A549 (cell line): Measurements from ENCODE around the gene MAP7D2. TPM values are rescaled to one million over a fixed set of nuclear protein-coding genes. Genes with fewer than 3 reads are reported as not detected.

Experiments
- ATAC-seq, 2 experiments: fragments of 200-7000 bp in 1 of 2; fragments of >200 bp in 1 of 2; cut with Nextera tagmentation in 1 of 2; cut with Tn5 transposase in 1 of 2; 3 replicates each; pipeline versions ENCODE4 v1.8.0 to v1.9.1; 2018 to 2020; ENCODE audit warnings: mild to moderate bottlenecking in 1 of 2, moderate library complexity in 1 of 2
- CTCF ChIA-PET: fragments of 300-600 bp; sonication (Branson Sonifier 250); formaldehyde crosslinking; extraction: SDS; loops from one replicate; lab custom pipeline; 2021; ENCODE audit warnings: antibody characterized with exemption, inconsistent platforms; lab: Yijun Ruan, JAX
- POLR2A ChIA-PET: fragments of 350-600 bp; formaldehyde crosslinking; extraction: SDS; loops from one replicate; lab custom pipeline; 2021; ENCODE audit warnings: antibody characterized with exemption, inconsistent platforms; lab: Yijun Ruan, JAX
- DNase-seq, 2 experiments: peaks; one replicate each; pipeline versions ENCODE4 v3.0.0 to v3.0.0-alpha.2; 2011 to 2016; ENCODE audit warnings: low read depth in 1 of 2, low spot score in 1 of 2
- FAIRE-seq: peaks from 2 replicates; lab custom pipeline; 2011; peaks lifted over from hg19 to GRCh38; lab: Jason Lieb, UNC
- H3K27ac ChIP-seq, 2 experiments: fragments of >200 bp; sonication (Bioruptor Twin); formaldehyde crosslinking; 3 replicates each; pipeline ENCODE4 v1.5.1; 2016 to 2017
- H3K4me1 ChIP-seq: fragments of >200 bp; sonication (Bioruptor Twin); formaldehyde crosslinking; 3 replicates; pipeline ENCODE4 v1.6.1; 2016
- H3K4me2 ChIP-seq: fragments of >200 bp; sonication (Bioruptor Twin); formaldehyde crosslinking; 3 replicates; pipeline ENCODE4 v1.6.1; 2016
- H3K4me3 ChIP-seq: fragments of >200 bp; sonication (Bioruptor Twin); formaldehyde crosslinking; 3 replicates; pipeline ENCODE4 v1.5.1; 2016
- H3K9me3 ChIP-seq: fragments of >200 bp; sonication (Bioruptor Twin); formaldehyde crosslinking; 3 replicates; pipeline ENCODE4 v1.6.1; 2016
- CBX2 ChIP-seq: fragments of 200-600 bp; sonication (generic); IDR thresholded peaks from 2 replicates; pipeline ENCODE4 v1.6.1; 2016; ENCODE audit warnings: low read depth, mild to moderate bottlenecking, borderline replicate concordance
- CBX8 ChIP-seq: fragments of 200-600 bp; sonication (generic); IDR thresholded peaks from 2 replicates; pipeline ENCODE4 v1.6.1; 2016
- CEBPB ChIP-seq, 2 experiments: fragments of >200 bp in 1 of 2; sonication (Bioruptor Twin) in 1 of 2; formaldehyde crosslinking in 1 of 2; IDR thresholded peaks; 2 replicates each; pipeline ENCODE4 v1.6.1; 2012 to 2016
- CHD4 ChIP-seq: fragments of 200-600 bp; sonication (generic); IDR thresholded peaks from 2 replicates; pipeline ENCODE4 v1.6.1; 2016; ENCODE audit warnings: antibody characterized with exemption, mild to moderate bottlenecking, borderline replicate concordance
- EHF ChIP-seq: fragments of 250-450 bp; sonication (Bioruptor Pico); IDR thresholded peaks from 2 replicates; pipeline ENCODE4 v1.5.0; 2020; ENCODE audit warnings: mild to moderate bottlenecking
- EP300 ChIP-seq, 2 experiments: fragments of >200 bp; sonication (Bioruptor Twin); formaldehyde crosslinking; IDR thresholded peaks; 2 replicates in 1 of 2; 3 replicates in 1 of 2; pipeline ENCODE4 v1.6.1; 2016 to 2017
- ESRRA ChIP-seq: fragments of 150-350 bp; IDR thresholded peaks from 2 replicates; pipeline ENCODE4 v1.6.1; 2014; ENCODE audit warnings: mild to moderate bottlenecking, low read length, borderline replicate concordance
- FOXS1 ChIP-seq: fragments of 250-450 bp; sonication (Bioruptor Pico); IDR thresholded peaks from 2 replicates; pipeline ENCODE4 v1.5.0; 2020; ENCODE audit warnings: mild to moderate bottlenecking, moderate library complexity
- GATA3 ChIP-seq: IDR thresholded peaks from 2 replicates; pipeline ENCODE4 v1.6.1; 2012; ENCODE audit warnings: borderline replicate concordance
- HOXA7 ChIP-seq: fragments of 250-450 bp; sonication (Bioruptor Pico); IDR thresholded peaks from 2 replicates; pipeline ENCODE4 v1.5.0; 2020; ENCODE audit warnings: mild to moderate bottlenecking, moderate library complexity
- HOXB5 ChIP-seq: fragments of 250-450 bp; sonication (Bioruptor Pico); IDR thresholded peaks from 2 replicates; pipeline ENCODE4 v1.5.0; 2020; ENCODE audit warnings: mild to moderate bottlenecking, moderate library complexity
- KDM1A ChIP-seq: fragments of 200-600 bp; sonication (generic); IDR thresholded peaks from 2 replicates; pipeline ENCODE4 v1.6.1; 2016; ENCODE audit warnings: low read depth, mild to moderate bottlenecking
- MAFK ChIP-seq: fragments of 450-650 bp; IDR thresholded peaks from 2 replicates; pipeline ENCODE4 v1.6.1; 2014; ENCODE audit not compliant: partially characterized antibody
- MAZ ChIP-seq: fragments of 150-350 bp; IDR thresholded peaks from 2 replicates; pipeline ENCODE4 v1.6.1; 2014; ENCODE audit warnings: antibody characterized with exemption, low read depth, low read length, borderline replicate concordance
- MYC ChIP-seq: IDR thresholded peaks from 2 replicates; pipeline ENCODE4 v1.6.1; 2012; ENCODE audit warnings: mild to moderate bottlenecking, inconsistent platforms, low read length, improper control_type of control experiment, borderline replicate concordance
- POLR2A ChIP-seq: IDR thresholded peaks from 2 replicates; pipeline ENCODE4 v1.6.1; 2012; ENCODE audit warnings: mild to moderate bottlenecking, low read length
- RAD21 ChIP-seq, 2 experiments: fragments of >200 bp in 1 of 2; sonication (Bioruptor Twin) in 1 of 2; formaldehyde crosslinking in 1 of 2; IDR thresholded peaks in 1 of 2; conservative IDR thresholded peaks in 1 of 2; 2 replicates in 1 of 2; 3 replicates in 1 of 2; pipeline ENCODE4 v1.6.1; 2012 to 2018; ENCODE audit warnings: inconsistent platforms in 1 of 2
- SMC3 ChIP-seq: fragments of >200 bp; sonication (Bioruptor Twin); formaldehyde crosslinking; IDR thresholded peaks from 3 replicates; pipeline ENCODE4 v1.6.1; 2018; ENCODE audit warnings: inconsistent platforms
- TFCP2L1 ChIP-seq: fragments of 250-450 bp; sonication (Bioruptor Pico); IDR thresholded peaks from 2 replicates; pipeline ENCODE4 v1.5.0; 2021; ENCODE audit warnings: mild to moderate bottlenecking
- ZNF302 ChIP-seq: fragments of 250-450 bp; sonication (Bioruptor Pico); IDR thresholded peaks from 2 replicates; pipeline ENCODE4 v1.9.0; 2021; ENCODE audit warnings: inconsistent platforms, mild to moderate bottlenecking, moderate library complexity
- WGBS: methylation state at CpG from one replicate; pipeline ENCODE4 v1.1.6; 2017; ENCODE audit errors: missing lambda C conversion rate; 5-methylcytosine and 5-hydroxymethylcytosine counted together
- polyA plus RNA-seq, 4 experiments: library from polyadenylated mRNA; depleted of rRNA in 3 of 4; stranded (reverse); fragments of >200 nt; fragmentation: RNase III in 1 of 4; extraction: RNeasy Plus Mini Kit Qiagen cat#74134 plus additional on column Dnase treatment in 1 of 4; gene quantifications; 2 replicates in 3 of 4; 3 replicates in 1 of 4; pipeline ENCODE4 v1.2.3, GENCODE V29; 2011 to 2017
- TF ChIP-seq, protein P1 (sequence below): fragments of >200 bp; sonication (Bioruptor Twin); formaldehyde crosslinking; IDR thresholded peaks from 3 replicates; pipeline ENCODE4 v1.5.1; 2016

Gene MAP7D2
- polyA plus RNA-seq, 2 of the 4 experiments (the other 2 are of a cell fraction): 9.4 to 11.6 TPM

GRCh38 chrX:20139966-20140365 lies 23.3 kb upstream of the MAP7D2 start:
- Histone ChIP-seq H3K4me3 (peak overlapping the region; percentile 99), H3K4me1 (peaks cover 40% of the 10 kb centered on the region), H3K27ac (no peak overlapping the region), H3K4me2 (peak overlapping the region; percentile 82), H3K9me3 (no peaks in the 10 kb centered on the region)
- no peak for FAIRE-seq
- TF ChIP-seq FOXS1 (CRISPR knock-in tag): no peak
- TF ChIP-seq SMC3: no peak
- no peak for TF ChIP-seq KDM1A
- no peak for TF ChIP-seq ESRRA
- TF ChIP-seq HOXA7 (CRISPR knock-in tag): no peak
- no peak for TF ChIP-seq CBX2
- no peak for TF ChIP-seq MAFK
- TF ChIP-seq ZNF302 (CRISPR knock-in tag): no peak
- no peak for TF ChIP-seq EHF (CRISPR knock-in tag)
- no peak for TF ChIP-seq EP300 (IDR thresholded peaks at IDR 0.05)
- no peak for TF ChIP-seq CHD4
- ChIA-PET POLR2A (no interaction called here), CTCF (interaction anchor here (2.0 kb wide), 1 partner anchor 235 kb away, joined by 5 read pairs; no protein-coding TSS in a partner anchor)
- ATAC-seq: no peak
- WGBS: 22% methylated on average over 2 of the region's 2 CpGs
- DNase-seq: no peak

DNA sequence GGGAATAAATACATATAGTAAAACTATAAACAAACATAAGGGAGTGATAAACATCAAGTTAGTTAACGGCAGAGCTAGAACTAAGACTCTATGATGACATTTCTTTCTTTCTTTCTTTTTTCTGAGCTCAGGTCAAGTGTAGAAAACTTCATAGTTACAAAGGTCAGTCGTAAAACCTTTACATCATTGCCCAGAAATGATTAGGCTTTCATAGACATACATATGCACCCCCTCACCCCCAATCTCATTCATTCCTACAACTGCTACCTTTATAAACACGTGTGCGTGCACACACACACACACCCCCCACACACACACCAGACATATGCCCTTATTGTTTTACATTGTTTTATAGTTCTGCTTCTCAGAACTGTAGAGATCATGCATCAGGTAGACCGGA lies 19.2 kb upstream of the MAP7D2 start:
- H3K4me1 ChIP-seq: peaks cover 34% of the 10 kb centered on the region
- no peaks in the 10 kb centered on the region for H3K9me3 ChIP-seq
- no peak overlapping the region for H3K4me2 ChIP-seq
- no peak for DNase-seq
- POLR2A ChIA-PET: no interaction called here
- H3K27ac ChIP-seq: no peak overlapping the region
- 83% methylated on average over 5 of the region's 5 CpGs for WGBS
- no peak for TF ChIP-seq MYC
- CTCF ChIA-PET: interaction anchor here (1.2 kb wide), 1 partner anchor 68 kb away, joined by 4 read pairs; no protein-coding TSS in a partner anchor
- no peak for ATAC-seq
- FAIRE-seq: no peak
- H3K4me3 ChIP-seq: no peak overlapping the region

- WGBS: 95% methylated on average over 1 of the region's 1 CpG
- Histone ChIP-seq H3K4me3 (no peak overlapping the region), H3K4me1 (peaks cover 36% of the 10 kb centered on the region), H3K9me3 (no peaks in the 10 kb centered on the region), H3K4me2 (no peak overlapping the region), H3K27ac (no peak overlapping the region)
- ChIA-PET POLR2A (interaction anchor here (1.7 kb wide), 1 partner anchor 9 kb away, joined by 7 read pairs; the partner anchor contains the start of gene EIF1AX), CTCF (interaction anchor here (0.5 to 1.5 kb wide), 3 partner anchors 35 to 319 kb away, joined by 3 to 4 read pairs (median 3); no protein-coding TSS in a partner anchor)
- DNase-seq (no peak), FAIRE-seq (no peak), ATAC-seq (no peak)
- TF ChIP-seq RAD21 (conservative IDR thresholded peaks at IDR 0.05 in 1 of 2, IDR thresholded peaks at IDR 0.05 in 1 of 2): no peak
- TF ChIP-seq MYC: no peak
- TF ChIP-seq POLR2A: no peak
- no peak for TF ChIP-seq HOXB5 (CRISPR knock-in tag)
- no peak for TF ChIP-seq EHF (CRISPR knock-in tag)
- no peak for TF ChIP-seq SMC3
- TF ChIP-seq, protein P1, sequence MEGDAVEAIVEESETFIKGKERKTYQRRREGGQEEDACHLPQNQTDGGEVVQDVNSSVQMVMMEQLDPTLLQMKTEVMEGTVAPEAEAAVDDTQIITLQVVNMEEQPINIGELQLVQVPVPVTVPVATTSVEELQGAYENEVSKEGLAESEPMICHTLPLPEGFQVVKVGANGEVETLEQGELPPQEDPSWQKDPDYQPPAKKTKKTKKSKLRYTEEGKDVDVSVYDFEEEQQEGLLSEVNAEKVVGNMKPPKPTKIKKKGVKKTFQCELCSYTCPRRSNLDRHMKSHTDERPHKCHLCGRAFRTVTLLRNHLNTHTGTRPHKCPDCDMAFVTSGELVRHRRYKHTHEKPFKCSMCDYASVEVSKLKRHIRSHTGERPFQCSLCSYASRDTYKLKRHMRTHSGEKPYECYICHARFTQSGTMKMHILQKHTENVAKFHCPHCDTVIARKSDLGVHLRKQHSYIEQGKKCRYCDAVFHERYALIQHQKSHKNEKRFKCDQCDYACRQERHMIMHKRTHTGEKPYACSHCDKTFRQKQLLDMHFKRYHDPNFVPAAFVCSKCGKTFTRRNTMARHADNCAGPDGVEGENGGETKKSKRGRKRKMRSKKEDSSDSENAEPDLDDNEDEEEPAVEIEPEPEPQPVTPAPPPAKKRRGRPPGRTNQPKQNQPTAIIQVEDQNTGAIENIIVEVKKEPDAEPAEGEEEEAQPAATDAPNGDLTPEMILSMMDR: no peak
- TF ChIP-seq MAZ: no peak
- no peak for TF ChIP-seq CEBPB (IDR thresholded peaks at IDR 0.05)
- no peak for TF ChIP-seq CBX8
- TF ChIP-seq GATA3: no peak
These were observed 16.0 kb upstream of the MAP7D2 start for GRCh38 chrX:20132666-20133065.

DNA sequence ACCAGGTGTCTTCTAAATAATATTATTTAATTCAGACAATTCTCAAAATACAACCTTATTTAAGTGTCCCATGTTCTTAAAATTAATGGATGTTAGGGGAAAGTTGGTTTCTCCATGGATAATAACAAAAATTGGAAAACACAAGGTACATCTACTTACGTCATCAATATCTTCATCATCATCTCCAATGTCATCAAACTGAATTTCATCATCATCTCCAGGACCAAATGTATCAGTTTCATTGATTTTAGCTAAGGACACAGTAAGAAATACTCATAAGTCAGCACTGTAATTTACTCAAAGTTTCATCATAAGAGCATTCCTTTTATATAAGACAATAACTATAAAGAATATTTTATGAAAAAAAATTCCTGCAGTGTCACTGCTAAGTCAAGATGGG lies 13.7 kb upstream of the MAP7D2 start:
- 98% methylated on average over 1 of the region's 1 CpG for WGBS
- Histone ChIP-seq H3K4me1 (peaks cover 25% of the 10 kb centered on the region; the same call in 2 of the 3 replicates), H3K9me3 (no peaks in the 10 kb centered on the region), H3K4me2 (no peak overlapping the region), H3K4me3 (no peak overlapping the region), H3K27ac (no peak overlapping the region)
- ATAC-seq (no peak), DNase-seq (no peak), FAIRE-seq (no peak)
- no peak for TF ChIP-seq RAD21 (conservative IDR thresholded peaks at IDR 0.05 in 1 of 2, IDR thresholded peaks at IDR 0.05 in 1 of 2)
- TF ChIP-seq TFCP2L1: no peak
- ChIA-PET POLR2A (no interaction called here), CTCF (no interaction called here)
